ENCODE measurements around the gene TYW1B. TPM values are rescaled to one million over a fixed set of nuclear protein-coding genes. Genes with fewer than 3 reads are reported as not detected.
"Not testable (repeated sequence)": the region's sequence is repeated elsewhere in the genome, so short reads cannot be mapped to it uniquely, and the experiment has no call there.

TYW1B gene, protein sequence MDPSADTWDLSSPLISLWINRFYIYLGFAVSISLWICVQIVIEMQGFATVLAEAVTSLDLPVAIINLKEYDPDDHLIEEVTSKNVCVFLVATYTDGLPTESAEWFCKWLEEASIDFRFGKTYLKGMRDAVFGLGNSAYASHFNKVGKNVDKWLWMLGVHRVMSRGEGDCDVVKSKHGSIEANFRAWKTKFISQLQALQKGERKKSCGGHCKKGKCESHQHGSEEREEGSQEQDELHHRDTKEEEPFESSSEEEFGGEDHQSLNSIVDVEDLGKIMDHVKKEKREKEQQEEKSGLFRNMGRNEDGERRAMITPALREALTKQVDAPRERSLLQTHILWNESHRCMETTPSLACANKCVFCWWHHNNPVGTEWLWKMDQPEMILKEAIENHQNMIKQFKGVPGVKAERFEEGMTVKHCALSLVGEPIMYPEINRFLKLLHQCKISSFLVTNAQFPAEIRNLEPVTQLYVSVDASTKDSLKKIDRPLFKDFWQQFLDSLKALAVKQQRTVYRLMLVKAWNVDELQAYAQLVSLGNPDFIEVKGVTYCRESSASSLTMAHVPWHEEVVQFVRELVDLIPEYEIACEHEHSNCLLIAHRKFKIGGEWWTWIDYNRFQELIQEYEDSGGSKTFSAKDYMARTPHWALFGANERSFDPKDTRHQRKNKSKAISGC
- polyA plus RNA-seq (ENCODE audit: insufficient read length) = 5.4 TPM

DNA sequence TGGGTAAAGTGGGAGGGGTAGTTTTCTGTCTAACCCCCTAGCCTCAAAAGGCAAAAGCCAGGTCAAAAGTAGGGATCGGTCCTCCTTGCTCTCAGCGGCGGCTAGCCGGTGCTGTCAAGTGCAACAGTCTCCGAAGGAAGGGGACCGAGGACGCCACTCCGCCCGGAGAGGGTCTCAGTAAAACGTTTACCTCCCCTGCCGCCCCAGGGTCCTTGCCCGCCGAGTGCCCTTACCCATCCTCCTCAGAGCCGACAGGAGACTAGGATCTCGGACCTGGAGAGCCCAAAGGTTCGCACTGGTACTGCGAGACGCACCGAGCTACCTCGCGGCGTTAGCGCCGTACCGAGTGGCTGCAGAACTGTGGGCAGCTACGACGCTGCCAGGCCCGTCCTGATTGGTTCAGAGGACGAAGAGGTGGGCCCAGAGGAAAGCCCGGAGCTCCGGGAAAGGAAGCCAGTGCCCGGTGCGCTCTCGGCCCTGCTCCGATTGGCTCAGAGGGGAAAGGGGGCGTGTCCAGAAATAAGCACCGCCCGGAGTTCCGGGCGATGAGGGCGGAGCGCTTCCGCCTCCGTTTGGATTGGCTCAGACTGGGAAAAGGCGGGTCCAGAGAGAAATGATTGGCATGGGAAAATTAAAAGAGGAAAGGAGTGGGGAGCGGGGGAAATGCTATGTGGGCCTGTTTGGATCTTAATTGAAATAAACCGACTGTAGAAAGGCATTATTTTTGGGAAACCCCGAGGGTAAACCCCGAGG, at the start of gene TYW1B:
Gene TYW1B, minus strand, starts transcription at position 362 of the 753 bp plus-strand sequence. Its CDS starts 125 bp downstream, at position 237.
- peak; percentile 98 for DNase-seq

GRCh38 chr7:72867591-72867990, 39.6 kb upstream of the TYW1B start:
- not testable (repeated sequence) for DNase-seq

DNA sequence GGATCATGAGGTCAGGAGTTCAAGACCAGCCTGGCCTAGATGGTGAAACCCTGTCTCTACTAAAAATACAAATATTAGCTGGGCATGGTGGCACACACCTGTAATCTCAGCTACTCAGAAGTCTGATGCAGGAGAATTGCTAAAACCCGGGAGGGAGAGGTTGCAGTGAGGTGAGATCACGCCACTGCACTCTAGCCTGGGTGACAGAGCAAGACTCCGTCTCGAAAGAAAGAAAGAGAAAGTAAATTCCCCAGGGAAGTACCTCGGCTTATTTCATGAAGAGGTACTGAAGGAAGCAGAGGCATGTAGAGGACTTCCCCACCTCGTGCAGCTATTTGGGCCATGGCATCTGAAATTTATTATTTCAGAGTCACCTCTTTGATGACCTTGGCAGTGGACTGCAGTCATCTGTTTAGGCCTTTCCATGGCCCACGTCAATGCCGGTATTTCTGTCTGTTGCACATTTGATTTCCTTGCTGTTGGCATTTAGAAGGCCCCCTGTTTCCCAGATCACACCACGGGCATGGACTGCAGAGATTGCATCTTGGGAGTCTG, 30.9 kb upstream of the TYW1B start:
- not testable (repeated sequence) for DNase-seq

GRCh38 chr7:72857925-72858324, 29.9 kb upstream of the TYW1B start:
- DNase-seq = not testable (repeated sequence)

- not testable (repeated sequence) for DNase-seq
These were observed 27.3 kb upstream of the TYW1B start for GRCh38 chr7:72855261-72855660.

- not testable (repeated sequence) for DNase-seq
These were observed 24.9 kb upstream of the TYW1B start for GRCh38 chr7:72852937-72853336.

GRCh38 chr7:72850746-72851145, 22.7 kb upstream of the TYW1B start:
- DNase-seq = not testable (repeated sequence)

DNA sequence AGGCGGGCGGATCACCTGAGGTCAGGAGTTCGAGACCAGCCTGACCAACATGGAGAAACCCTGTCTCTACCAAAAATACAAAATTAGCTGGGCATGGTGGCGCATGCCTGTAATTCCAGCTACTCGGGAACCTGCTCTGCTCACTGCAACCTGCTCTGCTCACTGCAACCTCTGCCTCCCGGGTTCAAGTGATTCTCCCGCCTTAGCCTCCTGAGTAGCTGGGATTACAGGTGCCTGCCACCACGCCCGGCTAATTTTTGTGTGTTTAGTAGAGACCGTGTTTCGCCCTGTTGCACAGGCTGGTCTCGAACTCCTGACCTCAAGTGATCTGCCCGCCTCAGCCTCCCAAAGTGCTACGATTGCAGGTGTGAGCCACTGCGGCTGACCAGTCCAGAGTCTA, 16.1 kb upstream of the TYW1B start:
- not testable (repeated sequence) for DNase-seq

DNA sequence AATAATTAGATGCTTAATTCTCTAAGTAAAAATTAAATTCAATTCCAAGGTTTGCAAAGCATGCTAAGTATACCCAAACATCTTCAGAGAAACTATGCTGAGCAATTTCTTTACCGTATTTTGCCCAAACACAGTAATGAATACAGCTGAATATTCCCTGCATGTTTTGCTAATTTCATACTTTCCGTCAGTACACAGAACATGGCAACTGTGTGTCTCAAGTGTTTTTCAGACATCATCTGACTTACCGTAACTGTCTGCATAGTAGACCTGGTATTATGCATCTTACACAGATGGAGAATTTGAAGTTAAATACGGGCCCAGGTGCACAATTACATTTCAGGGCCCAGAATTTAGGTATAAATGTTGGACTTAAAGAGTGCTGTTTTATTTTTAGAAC, 15.2 kb upstream of the TYW1B start:
- DNase-seq = not testable (repeated sequence)

- DNase-seq = not testable (repeated sequence)
These were observed 13.0 kb upstream of the TYW1B start for GRCh38 chr7:72840966-72841511.

GRCh38 chr7:72838315-72838714, 10.3 kb upstream of the TYW1B start:
- not testable (repeated sequence) for DNase-seq

- DNase-seq = not testable (repeated sequence)
These were observed 9.3 kb upstream of the TYW1B start for GRCh38 chr7:72837291-72837690.

- not testable (repeated sequence) for DNase-seq
These were observed 2.6 kb upstream of the TYW1B start for GRCh38 chr7:72830567-72830966.

DNA sequence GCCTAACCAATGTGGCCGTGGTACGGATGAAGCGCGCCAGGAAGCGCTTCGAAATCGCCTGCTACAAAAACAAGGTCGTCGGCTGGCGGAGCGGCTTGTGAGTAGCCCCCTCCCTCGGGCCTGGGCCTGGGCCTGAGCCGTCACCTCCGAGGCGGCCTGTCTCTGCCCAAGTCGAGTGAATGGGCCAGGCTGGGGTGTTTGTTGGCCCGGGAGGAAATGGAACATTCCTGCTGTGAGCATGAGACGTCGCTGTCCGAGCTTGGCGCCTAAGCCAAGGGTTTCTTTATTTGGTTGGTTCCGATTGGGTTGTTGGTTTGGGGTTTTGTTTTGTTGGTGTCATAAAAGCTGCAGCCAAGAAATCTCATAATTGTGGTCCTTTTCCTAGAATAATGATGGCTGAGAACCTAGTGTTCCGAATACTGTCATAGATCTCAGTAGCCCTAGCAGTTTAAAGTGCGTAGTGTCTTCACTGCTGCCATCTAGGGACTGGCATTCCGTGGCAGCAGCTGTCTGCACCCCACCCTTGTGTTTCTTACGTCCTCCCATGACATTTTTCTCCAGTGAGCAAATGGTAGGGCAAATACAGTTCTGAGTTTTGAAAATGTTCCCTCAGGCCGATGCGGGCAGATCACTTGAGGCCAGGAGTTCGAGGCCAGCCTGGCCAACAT, 1.8 kb upstream of the TYW1B start:
- DNase-seq = peak; percentile 35

DNA sequence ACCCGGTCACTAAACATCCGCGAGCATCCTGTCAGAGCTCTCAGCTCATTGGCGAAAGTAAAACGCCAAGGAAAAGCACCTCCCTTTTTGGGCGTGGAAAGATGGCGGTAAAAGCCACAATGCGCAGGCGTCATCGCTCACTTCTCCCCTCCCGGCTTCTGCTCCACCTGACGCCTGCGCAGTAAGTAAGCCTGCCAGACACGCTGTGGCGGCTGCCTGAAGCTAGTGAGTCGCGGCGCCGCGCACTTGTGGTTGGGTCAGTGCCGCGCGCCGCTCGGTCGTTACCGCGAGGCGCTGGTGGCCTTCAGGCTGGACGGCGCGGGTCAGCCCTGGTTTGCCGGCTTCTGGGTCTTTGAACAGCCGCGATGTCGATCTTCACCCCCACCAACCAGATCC, 1.3 kb upstream of the TYW1B start:
- peak; percentile 97 for DNase-seq

DNA sequence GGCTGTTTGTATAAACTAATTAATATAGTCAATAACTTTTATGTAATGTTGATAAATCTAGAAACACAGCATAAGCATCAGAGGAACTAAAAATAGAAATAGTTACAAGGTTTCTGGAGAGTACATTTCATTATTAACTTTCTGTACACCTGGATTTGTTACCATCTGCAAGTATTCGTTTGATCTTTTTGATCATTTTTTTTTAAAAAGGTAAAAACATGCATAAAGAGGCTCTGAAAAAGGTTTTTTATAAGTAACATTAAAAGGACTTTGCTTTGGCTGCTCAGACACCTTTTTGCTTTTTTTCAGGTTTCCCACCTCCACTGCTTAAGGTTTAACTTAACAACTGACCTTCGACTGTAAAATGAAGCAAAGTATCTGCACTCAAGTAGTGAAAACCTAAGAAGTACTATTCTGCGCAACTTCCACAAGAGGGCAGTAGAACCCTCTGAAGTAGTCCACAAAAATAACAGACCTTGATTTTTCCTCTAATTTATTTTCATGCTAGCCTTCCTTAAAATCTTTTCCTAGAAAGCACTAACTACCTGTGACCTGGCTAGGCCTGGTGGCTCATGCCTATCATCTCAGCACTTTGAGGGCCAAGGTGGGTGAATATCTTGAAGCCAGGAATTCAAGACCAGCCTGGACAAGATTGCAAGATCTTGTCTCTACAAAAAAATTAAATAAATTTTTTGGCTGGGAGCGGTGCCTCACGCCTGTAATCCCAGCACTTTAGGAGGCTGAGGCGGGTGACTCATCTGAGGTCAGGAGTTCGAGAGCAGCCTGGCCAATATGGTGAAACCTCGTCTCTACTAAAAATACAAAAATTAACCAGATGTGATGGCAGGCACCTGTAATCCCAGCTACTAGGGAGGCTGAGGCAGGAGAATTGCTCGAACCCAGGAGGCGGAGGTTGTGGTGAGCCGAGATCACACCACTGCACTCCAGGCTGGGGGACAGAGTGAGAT, 4.0 kb downstream of the TYW1B start:
- DNase-seq = not testable (repeated sequence)

- DNase-seq = not testable (repeated sequence)
These were observed 5.5 kb downstream of the TYW1B start for GRCh38 chr7:72822497-72822896.

- not testable (repeated sequence) for DNase-seq
These were observed 9.2 kb downstream of the TYW1B start for GRCh38 chr7:72818663-72819361.

GRCh38 chr7:72817661-72818060, 10.3 kb downstream of the TYW1B start:
- not testable (repeated sequence) for DNase-seq

Measured in hindlimb muscle (tissue), 1 donor.